Panc1 (cell line): ENCODE measurements around the gene CC2D1A. TPM values are rescaled to one million over a fixed set of nuclear protein-coding genes. Genes with fewer than 3 reads are reported as not detected.

Experiments used
- ATAC-seq: fragments of 200-7000 bp; cut with Tn5 transposase; 2 replicates; pipeline ENCODE4 v1.9.1; 2020; ENCODE audit warnings: mild to moderate bottlenecking, moderate library complexity
- BruUV-seq: library from RNA; stranded (reverse); fragments of 400-500 nt; replicated peaks from 2 replicates; lab custom pipeline; 2021; lab: Mats Ljungman, UMichigan
- CTCF ChIA-PET: fragments of 300-600 bp; sonication (Branson Sonifier 250); formaldehyde crosslinking; loops from one replicate; lab custom pipeline; 2022; ENCODE audit warnings: antibody characterized with exemption; lab: Charles Lee
- POLR2A ChIA-PET: fragments of 300-600 bp; sonication (Branson Sonifier 250); formaldehyde crosslinking; loops from one replicate; lab custom pipeline; 2022; ENCODE audit warnings: antibody characterized with exemption; lab: Charles Lee
- DNase-seq: peaks from one replicate; pipeline ENCODE4 v3.0.0-alpha.2; 2010; ENCODE audit warnings: low read depth, low spot score
- H3K27ac ChIP-seq: 2 replicates; pipeline ENCODE4 v1.5.1; 2011; ENCODE audit warnings: mild to moderate bottlenecking, low read length, inconsistent platforms
- H3K27me3 ChIP-seq: fragments of 200-500 bp; sonication (Bioruptor generic); 2 replicates; pipeline ENCODE4 v1.6.0; 2014; ENCODE audit warnings: low read length, inconsistent platforms; ENCODE audit not compliant: control insufficient read depth, insufficient read depth
- H3K36me3 ChIP-seq: fragments of 200-500 bp; sonication (Bioruptor generic); 2 replicates; pipeline ENCODE4 v1.5.1; 2014; ENCODE audit warnings: inconsistent platforms, mild to moderate bottlenecking, low read length, moderate library complexity; ENCODE audit not compliant: control insufficient read depth, insufficient read depth
- H3K4me1 ChIP-seq: 2 replicates; pipeline ENCODE4 v1.5.1; 2011; ENCODE audit warnings: inconsistent platforms, mild to moderate bottlenecking, low read length, moderate library complexity; ENCODE audit not compliant: control insufficient read depth, insufficient read depth
- H3K4me3 ChIP-seq, 2 experiments: 2 replicates each; pipeline ENCODE4 v1.5.1; 2011 to 2012; ENCODE audit warnings: low read depth in 2 of 2, low read length in 2 of 2, mild to moderate bottlenecking in 2 of 2, inconsistent platforms in 1 of 2, moderate library complexity in 1 of 2
- H3K9me3 ChIP-seq: fragments of 200-500 bp; sonication (Bioruptor generic); 2 replicates; pipeline ENCODE4 v1.5.1; 2014; ENCODE audit warnings: low read depth, mild to moderate bottlenecking, inconsistent platforms, low read length, moderate library complexity; ENCODE audit not compliant: control insufficient read depth, insufficient read depth
- CTCF ChIP-seq: fragments of 450-650 bp; IDR thresholded peaks from 2 replicates; pipeline ENCODE4 v1.5.1; 2017; ENCODE audit warnings: mild to moderate bottlenecking
- POLR2AphosphoS5 ChIP-seq: IDR thresholded peaks from 2 replicates; pipeline ENCODE4 v1.6.1; 2012; ENCODE audit warnings: mild to moderate bottlenecking, low read depth, low read length, moderate library complexity
- REST ChIP-seq, 2 experiments: IDR thresholded peaks; 2 replicates each; pipeline ENCODE4 v1.6.1; 2011 to 2012; ENCODE audit warnings: low read depth in 2 of 2, control low read depth in 1 of 2, low read length in 1 of 2, mild to moderate bottlenecking in 1 of 2, moderate library complexity in 1 of 2; ENCODE audit not compliant: insufficient read depth in 1 of 2
- SIN3A ChIP-seq: IDR thresholded peaks from 2 replicates; pipeline ENCODE4 v1.6.1; 2012; ENCODE audit warnings: low read depth, mild to moderate bottlenecking, low read length, moderate library complexity, borderline replicate concordance; ENCODE audit not compliant: insufficient read depth
- TCF7L2 ChIP-seq: IDR thresholded peaks from 2 replicates; pipeline ENCODE4 v1.6.1; 2011; ENCODE audit warnings: mild to moderate bottlenecking, low read depth, low read length, inconsistent platforms
- in situ Hi-C: cut with HindIII; loops from 2 replicates; pipeline ENCODE4 v1.10.0; 2016; ENCODE audit warnings: low sequenced_read_pairs, low pct_unique_long_range_greater_than_20kb
- intact Hi-C: fragments of 100-400 bp; cut with micrococcal nuclease; formaldehyde crosslinking; loops from one replicate; pipeline ENCODE4 v1.10.0; 2022; ENCODE audit not compliant: unreplicated experiment
- total RNA-seq: library from RNA; stranded (reverse); gene quantifications from one replicate; pipeline ENCODE4 v1.2.1, GENCODE V29; 2021; ENCODE audit not compliant: unreplicated experiment

CC2D1A gene
- total RNA-seq, 1 experiment from 2014 or later: 28.0 TPM

GRCh38 chr19:13902993-13903555 lies 2.9 kb upstream of the CC2D1A start:
- DNase-seq (no peak), ATAC-seq (no peak)
- in situ Hi-C loops (no loop called here), intact Hi-C loops (no loop called here)
- no peak overlapping the region for H3K4me3 ChIP-seq
- no peak for TF ChIP-seq POLR2AphosphoS5
- no peak for TF ChIP-seq REST (IDR thresholded peaks at IDR 0.05; ENCODE audit: insufficient read depth in 1 of 2, low read depth in 2 of 2, low read length in 1 of 2)
- TF ChIP-seq TCF7L2: no peak
- no peak; the same call in 1 of the 2 replicates for TF ChIP-seq CTCF
- no peak for TF ChIP-seq SIN3A
- H3K27me3 ChIP-seq: no peaks in the 10 kb centered on the region
- POLR2A ChIA-PET: no interaction called here
- no TSS peak for BruUV-seq
- H3K36me3 ChIP-seq: no peaks in the 10 kb centered on the region; the same call in 1 of the 2 replicates
- CTCF ChIA-PET: no interaction called here
- no peak overlapping the region for H3K27ac ChIP-seq
- no peaks in the 10 kb centered on the region for H3K9me3 ChIP-seq
- no peaks in the 10 kb centered on the region for H3K4me1 ChIP-seq

- Histone ChIP-seq H3K27me3 (no peaks in the 10 kb centered on the region), H3K27ac (peak overlapping the region; percentile 8), H3K4me3 (peak overlapping the region; percentile 67 to 68), H3K4me1 (no peaks in the 10 kb centered on the region), H3K9me3 (no peaks in the 10 kb centered on the region), H3K36me3 (no peaks in the 10 kb centered on the region; the same call in 1 of the 2 replicates)
- ATAC-seq (peak; percentile 49), DNase-seq (no peak)
- no TSS peak for BruUV-seq
- no peak for TF ChIP-seq REST (IDR thresholded peaks at IDR 0.05; ENCODE audit: insufficient read depth in 1 of 2, low read depth in 2 of 2, low read length in 1 of 2)
- no peak for TF ChIP-seq CTCF
- no peak for TF ChIP-seq TCF7L2
- TF ChIP-seq SIN3A: no peak
- TF ChIP-seq POLR2AphosphoS5: no peak
- POLR2A ChIA-PET: no interaction called here
- in situ Hi-C loops (no loop called here), intact Hi-C loops (no loop called here)
- CTCF ChIA-PET: no interaction called here
Observed at GRCh38 chr19:13906521-13906904, 512 bp downstream of the CC2D1A start.
